ENCODE measurements around the gene MADD.

MADD gene

GRCh38 chr11:47353978-47354774, 84.2 kb downstream of the MADD start:
- no peaks in the 10 kb centered on the region for H3K79me2 ChIP-seq
- peak overlapping the region; percentile 34 for H3K4me3 ChIP-seq (ENCODE audit: low read depth, low read length)
- peaks cover 8% of the 10 kb centered on the region for H3K4me1 ChIP-seq
- H2AFZ ChIP-seq: peak overlapping the region; percentile 86
- no peak for TF ChIP-seq CTCF (IDR thresholded peaks at IDR 0.05)
- H3K27ac ChIP-seq: no peak overlapping the region
- no peak overlapping the region for H3K9ac ChIP-seq
- H3K4me2 ChIP-seq (ENCODE audit: low read length): peak overlapping the region; percentile 55
- no peaks in the 10 kb centered on the region for H3K27me3 ChIP-seq (ENCODE audit: control insufficient read depth, insufficient read depth, low read length)
- no peaks in the 10 kb centered on the region for H3K9me3 ChIP-seq (ENCODE audit: control insufficient read depth, low read length)
- no peaks in the 10 kb centered on the region for H3K36me3 ChIP-seq (ENCODE audit: control insufficient read depth, insufficient read depth, low read length)

- Histone ChIP-seq H3K27ac (no peak overlapping the region), H3K9ac (peak overlapping the region; percentile 14)
- TF ChIP-seq CTCF (IDR thresholded peaks at IDR 0.05): no peak
Observed at GRCh38 chr11:47354913-47355282, 85.0 kb downstream of the MADD start.

GRCh38 chr11:47355283-47356128, 85.6 kb downstream of the MADD start:
- no peaks in the 10 kb centered on the region for H3K27me3 ChIP-seq (ENCODE audit: control insufficient read depth, insufficient read depth, low read length)
- H2AFZ ChIP-seq: peak overlapping the region; percentile 86
- H3K27ac ChIP-seq: no peak overlapping the region
- H3K4me2 ChIP-seq (ENCODE audit: low read length): peak overlapping the region; percentile 55
- no peaks in the 10 kb centered on the region for H3K9me3 ChIP-seq (ENCODE audit: control insufficient read depth, low read length)
- peak overlapping the region; percentile 14 for H3K9ac ChIP-seq
- peak overlapping the region; percentile 40 for H3K4me3 ChIP-seq (ENCODE audit: low read depth, low read length)
- TF ChIP-seq CTCF (IDR thresholded peaks at IDR 0.05): peak; percentile 94
- peaks cover 8% of the 10 kb centered on the region for H3K4me1 ChIP-seq
- no peaks in the 10 kb centered on the region for H3K79me2 ChIP-seq
- H3K36me3 ChIP-seq (ENCODE audit: control insufficient read depth, insufficient read depth, low read length): no peaks in the 10 kb centered on the region

More at GRCh38 chr11:47354913-47355282, 85.0 kb downstream of the MADD start:
- no peaks in the 10 kb centered on the region for H3K79me2 ChIP-seq
- H2AFZ ChIP-seq: peak overlapping the region; percentile 86
- H3K36me3 ChIP-seq (ENCODE audit: control insufficient read depth, insufficient read depth, low read length): no peaks in the 10 kb centered on the region
- peaks cover 8% of the 10 kb centered on the region for H3K4me1 ChIP-seq
- peak overlapping the region; percentile 34 for H3K4me3 ChIP-seq (ENCODE audit: low read depth, low read length)
- no peaks in the 10 kb centered on the region for H3K9me3 ChIP-seq (ENCODE audit: control insufficient read depth, low read length)
- H3K27me3 ChIP-seq (ENCODE audit: control insufficient read depth, insufficient read depth, low read length): no peaks in the 10 kb centered on the region
- peak overlapping the region; percentile 55 for H3K4me2 ChIP-seq (ENCODE audit: low read length)

GRCh38 chr11:47356129-47356997, 86.4 kb downstream of the MADD start:
- Histone ChIP-seq H3K4me1 (peaks cover 3% of the 10 kb centered on the region), H3K79me2 (no peaks in the 10 kb centered on the region), H3K9me3 (ENCODE audit: control insufficient read depth, low read length) (no peaks in the 10 kb centered on the region), H3K27ac (no peak overlapping the region), H3K9ac (no peak overlapping the region), H3K27me3 (ENCODE audit: control insufficient read depth, insufficient read depth, low read length) (no peaks in the 10 kb centered on the region), H2AFZ (no peak overlapping the region), H3K4me2 (ENCODE audit: low read length) (no peak overlapping the region), H3K4me3 (ENCODE audit: low read depth, low read length) (no peak overlapping the region), H3K36me3 (ENCODE audit: control insufficient read depth, insufficient read depth, low read length) (no peaks in the 10 kb centered on the region)
- TF ChIP-seq CTCF (IDR thresholded peaks at IDR 0.05): no peak
